Esophagus muscularis mucosa (tissue), 4 donors: Measurements from ENCODE around the gene KIFAP3.

Source experiments
- EP300 ChIP-seq: sonication (generic); formaldehyde crosslinking; IDR thresholded peaks from one replicate; pipeline ENCODE4 v1.6.1; 2017; ENCODE audit warnings: antibody characterized with exemption
- POLR2A ChIP-seq: fragments of 450-650 bp; IDR thresholded peaks from one replicate; pipeline ENCODE4 v1.6.1; 2017; ENCODE audit warnings: antibody characterized with exemption, moderate library complexity, mild to moderate bottlenecking, low read depth
- TF ChIP-seq, protein P1 (sequence below), 3 experiments: fragments of 200-600 bp in 2 of 3; fragments of 450-650 bp in 1 of 3; sonication (generic) in 2 of 3; IDR thresholded peaks; one replicate each; pipeline ENCODE4 v1.5.1; 2017 to 2019; ENCODE audit warnings: antibody characterized with exemption in 3 of 3, mild to moderate bottlenecking in 2 of 3, moderate library complexity in 1 of 3

DNA sequence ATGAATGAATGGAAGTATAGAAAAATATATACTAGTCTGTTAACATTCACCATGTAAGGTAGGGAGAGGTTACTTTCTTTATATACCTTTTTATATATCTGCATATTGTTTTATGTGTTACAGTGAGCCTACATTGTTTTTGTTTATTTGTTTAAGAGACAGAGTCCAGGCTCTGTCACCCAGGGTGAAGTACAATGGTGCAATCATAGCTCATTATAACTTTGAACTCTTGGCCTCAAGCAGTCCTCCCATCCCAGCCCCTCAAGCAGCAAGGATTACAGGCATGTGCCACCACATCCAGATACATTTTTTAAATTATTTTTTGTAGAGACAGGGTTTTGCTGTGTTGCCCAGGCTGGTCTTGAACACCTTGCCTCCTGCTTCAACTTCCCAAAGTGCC is 173.4 kb downstream of the KIFAP3 start:
- TF ChIP-seq, protein P1, sequence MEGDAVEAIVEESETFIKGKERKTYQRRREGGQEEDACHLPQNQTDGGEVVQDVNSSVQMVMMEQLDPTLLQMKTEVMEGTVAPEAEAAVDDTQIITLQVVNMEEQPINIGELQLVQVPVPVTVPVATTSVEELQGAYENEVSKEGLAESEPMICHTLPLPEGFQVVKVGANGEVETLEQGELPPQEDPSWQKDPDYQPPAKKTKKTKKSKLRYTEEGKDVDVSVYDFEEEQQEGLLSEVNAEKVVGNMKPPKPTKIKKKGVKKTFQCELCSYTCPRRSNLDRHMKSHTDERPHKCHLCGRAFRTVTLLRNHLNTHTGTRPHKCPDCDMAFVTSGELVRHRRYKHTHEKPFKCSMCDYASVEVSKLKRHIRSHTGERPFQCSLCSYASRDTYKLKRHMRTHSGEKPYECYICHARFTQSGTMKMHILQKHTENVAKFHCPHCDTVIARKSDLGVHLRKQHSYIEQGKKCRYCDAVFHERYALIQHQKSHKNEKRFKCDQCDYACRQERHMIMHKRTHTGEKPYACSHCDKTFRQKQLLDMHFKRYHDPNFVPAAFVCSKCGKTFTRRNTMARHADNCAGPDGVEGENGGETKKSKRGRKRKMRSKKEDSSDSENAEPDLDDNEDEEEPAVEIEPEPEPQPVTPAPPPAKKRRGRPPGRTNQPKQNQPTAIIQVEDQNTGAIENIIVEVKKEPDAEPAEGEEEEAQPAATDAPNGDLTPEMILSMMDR (IDR thresholded peaks at IDR 0.05), result no peak
- TF ChIP-seq EP300 (no peak), POLR2A (no peak)
